Tibial artery (tissue), 4 donors: ENCODE data around the gene MYO1H.

Source experiments
- DNase-seq, 2 donors: peaks; one replicate each; pipeline ENCODE4 v3.0.0-alpha.2; 2019
- H3K27ac ChIP-seq, 2 donors: fragments of 200-600 bp; sonication (generic) in 1 of 2; 1 replicate in 1 of 2; 2 replicates in 1 of 2; pipeline ENCODE4 v1.5.1; 2018 to 2019; ENCODE audit warnings: mild to moderate bottlenecking in 1 of 2
- H3K27me3 ChIP-seq, 2 donors: fragments of 200-600 bp; sonication (generic) in 1 of 2; one replicate each; pipeline versions ENCODE4 v1.5.1 to v1.6.0; 2016 to 2019
- H3K36me3 ChIP-seq, 3 donors: fragments of 200-600 bp; sonication (generic) in 2 of 3; one replicate each; pipeline ENCODE4 v1.5.1; 2016 to 2019; ENCODE audit warnings: mild to moderate bottlenecking in 2 of 3
- H3K4me1 ChIP-seq, 4 donors: fragments of 200-600 bp; sonication (generic) in 2 of 4; 1 replicate in 3 of 4; 2 replicates in 1 of 4; pipeline ENCODE4 v1.5.1; 2016 to 2019
- H3K4me3 ChIP-seq, 2 donors: fragments of 200-600 bp; sonication (generic) in 1 of 2; 1 replicate in 1 of 2; 2 replicates in 1 of 2; pipeline ENCODE4 v1.5.1; 2018 to 2019; ENCODE audit warnings: mild to moderate bottlenecking in 2 of 2
- H3K9me3 ChIP-seq, 3 donors: fragments of 200-600 bp; sonication (generic) in 1 of 3; one replicate each; pipeline ENCODE4 v1.5.1; 2016 to 2019
- intact Hi-C: fragments of 100-400 bp; cut with DNase I; formaldehyde crosslinking; loops from one replicate; pipeline ENCODE4 v1.15.0; 2023; ENCODE audit warnings: low total_unique reads
- TF ChIP-seq, protein P1 (sequence below), 2 experiments: fragments of 200-600 bp in 1 of 2; fragments of 450-650 bp in 1 of 2; IDR thresholded peaks; one replicate each; pipeline ENCODE4 v1.5.1; 2017 to 2019; ENCODE audit warnings: antibody characterized with exemption in 2 of 2, mild to moderate bottlenecking in 1 of 2, moderate library complexity in 1 of 2

MYO1H gene

DNA sequence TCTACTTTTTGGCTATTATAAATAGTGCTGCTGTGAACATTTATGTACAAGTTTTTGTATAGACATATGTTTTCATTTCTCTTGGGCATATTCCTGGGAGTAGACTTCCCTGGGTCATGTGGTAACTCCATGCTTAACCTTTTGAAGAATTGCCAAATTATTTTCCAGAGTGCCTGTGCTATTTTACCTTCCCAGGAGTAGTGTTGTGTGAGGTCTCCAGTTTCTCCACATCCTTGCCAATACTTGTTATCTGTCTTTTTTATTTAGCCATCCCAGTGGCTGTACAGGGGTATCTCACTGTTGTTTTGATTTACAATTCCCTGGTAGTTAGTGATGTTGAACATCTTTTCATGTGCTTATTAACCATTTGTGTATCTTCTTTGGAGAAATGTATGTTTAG lies 148.6 kb downstream of the MYO1H start:
- Histone ChIP-seq H3K27me3 (no peaks in the 10 kb centered on the region), H3K36me3 (peaks cover 90 to 100% (median 93%) of the 10 kb centered on the region in 3 donors), H3K9me3 (no peaks in the 10 kb centered on the region), H3K4me1 (no peaks in the 10 kb centered on the region), H3K27ac (no peak overlapping the region), H3K4me3 (no peak overlapping the region)
- DNase-seq = no peak
- TF ChIP-seq, protein P1, sequence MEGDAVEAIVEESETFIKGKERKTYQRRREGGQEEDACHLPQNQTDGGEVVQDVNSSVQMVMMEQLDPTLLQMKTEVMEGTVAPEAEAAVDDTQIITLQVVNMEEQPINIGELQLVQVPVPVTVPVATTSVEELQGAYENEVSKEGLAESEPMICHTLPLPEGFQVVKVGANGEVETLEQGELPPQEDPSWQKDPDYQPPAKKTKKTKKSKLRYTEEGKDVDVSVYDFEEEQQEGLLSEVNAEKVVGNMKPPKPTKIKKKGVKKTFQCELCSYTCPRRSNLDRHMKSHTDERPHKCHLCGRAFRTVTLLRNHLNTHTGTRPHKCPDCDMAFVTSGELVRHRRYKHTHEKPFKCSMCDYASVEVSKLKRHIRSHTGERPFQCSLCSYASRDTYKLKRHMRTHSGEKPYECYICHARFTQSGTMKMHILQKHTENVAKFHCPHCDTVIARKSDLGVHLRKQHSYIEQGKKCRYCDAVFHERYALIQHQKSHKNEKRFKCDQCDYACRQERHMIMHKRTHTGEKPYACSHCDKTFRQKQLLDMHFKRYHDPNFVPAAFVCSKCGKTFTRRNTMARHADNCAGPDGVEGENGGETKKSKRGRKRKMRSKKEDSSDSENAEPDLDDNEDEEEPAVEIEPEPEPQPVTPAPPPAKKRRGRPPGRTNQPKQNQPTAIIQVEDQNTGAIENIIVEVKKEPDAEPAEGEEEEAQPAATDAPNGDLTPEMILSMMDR (IDR thresholded peaks at IDR 0.05) = no peak
- intact Hi-C loops = no loop called here

DNA sequence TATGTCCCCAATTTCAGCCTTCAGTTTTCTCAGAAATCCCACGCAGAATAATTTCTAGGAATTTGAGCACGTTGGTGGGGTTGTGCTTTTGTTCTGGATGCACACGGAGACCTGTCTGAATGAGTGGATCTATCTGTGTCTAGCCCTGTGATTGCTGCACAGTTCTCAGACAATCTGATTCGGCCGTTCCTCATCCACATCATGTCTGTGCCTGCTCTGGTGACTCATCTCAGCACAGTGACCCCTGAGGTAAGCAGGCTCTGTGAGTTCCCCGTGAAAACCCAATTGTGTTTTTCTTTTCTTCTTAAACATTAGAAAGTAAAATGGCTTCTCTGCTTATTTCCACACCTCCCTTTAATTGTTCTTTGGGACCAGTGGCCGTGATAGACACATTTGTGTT lies 150.0 kb downstream of the MYO1H start:
- Histone ChIP-seq H3K9me3 (no peaks in the 10 kb centered on the region), H3K36me3 (peaks cover 91 to 100% (median 94%) of the 10 kb centered on the region in 3 donors), H3K4me3 (no peak overlapping the region), H3K4me1 (no peaks in the 10 kb centered on the region), H3K27ac (no peak overlapping the region), H3K27me3 (no peaks in the 10 kb centered on the region)
- TF ChIP-seq, protein P1 (IDR thresholded peaks at IDR 0.05) = no peak
- intact Hi-C loops = no loop called here
- no peak for DNase-seq
